ENCODE results near the gene TRAF1.

TRAF1 gene

GRCh38 chr9:120922404-120923195 lies 4.0 kb downstream of the TRAF1 start:
- no peak for DNase-seq

- no peak for DNase-seq
These were observed 4.9 kb downstream of the TRAF1 start for GRCh38 chr9:120921661-120922181.

GRCh38 chr9:120920806-120921178 lies 5.8 kb downstream of the TRAF1 start:
- no peak for DNase-seq

- DNase-seq, result no peak
These were observed 6.5 kb downstream of the TRAF1 start for GRCh38 chr9:120919843-120920805.

GRCh38 chr9:120918931-120919842 lies 7.4 kb downstream of the TRAF1 start:
- DNase-seq, result no peak

- no peak for DNase-seq
These were observed 8.4 kb downstream of the TRAF1 start for GRCh38 chr9:120917929-120918762.

- DNase-seq, result no peak
These were observed 9.4 kb downstream of the TRAF1 start for GRCh38 chr9:120916991-120917880.

GRCh38 chr9:120916588-120916987 lies 10.0 kb downstream of the TRAF1 start:
- DNase-seq, result no peak

- DNase-seq, result no peak
These were observed 10.6 kb downstream of the TRAF1 start for GRCh38 chr9:120915854-120916470.

- no peak for DNase-seq
These were observed 11.6 kb downstream of the TRAF1 start for GRCh38 chr9:120914953-120915352.

GRCh38 chr9:120914396-120914795 lies 12.2 kb downstream of the TRAF1 start:
- no peak for DNase-seq

- no peak for DNase-seq
These were observed 12.8 kb downstream of the TRAF1 start for GRCh38 chr9:120913647-120914264.

GRCh38 chr9:120912958-120913646 lies 13.5 kb downstream of the TRAF1 start:
- DNase-seq, result no peak

GRCh38 chr9:120911295-120911837 lies 15.2 kb downstream of the TRAF1 start:
- no peak for DNase-seq

- no peak for DNase-seq
These were observed 16.0 kb downstream of the TRAF1 start for GRCh38 chr9:120910643-120911042.

GRCh38 chr9:120909904-120910303 lies 16.7 kb downstream of the TRAF1 start:
- no peak for DNase-seq

- no peak for DNase-seq
These were observed 21.1 kb downstream of the TRAF1 start for GRCh38 chr9:120905315-120906164.

GRCh38 chr9:120904978-120905301 lies 21.7 kb downstream of the TRAF1 start:
- DNase-seq, result no peak

All from SHP77 treated with DMSO at 0.1 percent for 48 hours (cell line).